Measurements from ENCODE around the gene TMEM163. TPM values are rescaled to one million over a fixed set of nuclear protein-coding genes. Genes with fewer than 3 reads are reported as not detected.

The TMEM163 gene
- total and polyA plus RNA-seq, 8 donors: 3.9 to 48.4 (median 14.0) TPM

GRCh38 chr2:134461511-134461910 lies 257.3 kb downstream of the TMEM163 start:
- H3K9me3 ChIP-seq: no peaks in the 10 kb centered on the region
- DNase-seq: peak in 1 of 4 donors; percentile 40
- H3K27ac ChIP-seq: no peak overlapping the region
- peak; percentile 45 for ATAC-seq
- H3K27me3 ChIP-seq: no peaks in the 10 kb centered on the region
- H3K4me1 ChIP-seq: peaks cover 0 to 7% of the 10 kb centered on the region in 2 donors
- H3K36me3 ChIP-seq: no peaks in the 10 kb centered on the region
- no peak for TF ChIP-seq CTCF (IDR thresholded peaks at IDR 0.05)
- H3K4me3 ChIP-seq: no peak overlapping the region
- intact Hi-C loops (cut with DNase I): no loop called here

- TF ChIP-seq CTCF (IDR thresholded peaks at IDR 0.05): peak; percentile 33 to 41
- intact Hi-C loops (cut with DNase I): no loop called here
- Histone ChIP-seq H3K27ac (no peak overlapping the region), H3K36me3 (peaks cover 0 to 7% of the 10 kb centered on the region in 2 donors), H3K27me3 (no peaks in the 10 kb centered on the region), H3K9me3 (no peaks in the 10 kb centered on the region), H3K4me1 (peaks cover 0 to 7% of the 10 kb centered on the region in 2 donors), H3K4me3 (no peak overlapping the region)
- DNase-seq (peak in 2 of 4 donors; percentile 48 to 57), ATAC-seq (peak; percentile 49)
These were observed 258.2 kb downstream of the TMEM163 start for GRCh38 chr2:134460583-134460998.

DNA sequence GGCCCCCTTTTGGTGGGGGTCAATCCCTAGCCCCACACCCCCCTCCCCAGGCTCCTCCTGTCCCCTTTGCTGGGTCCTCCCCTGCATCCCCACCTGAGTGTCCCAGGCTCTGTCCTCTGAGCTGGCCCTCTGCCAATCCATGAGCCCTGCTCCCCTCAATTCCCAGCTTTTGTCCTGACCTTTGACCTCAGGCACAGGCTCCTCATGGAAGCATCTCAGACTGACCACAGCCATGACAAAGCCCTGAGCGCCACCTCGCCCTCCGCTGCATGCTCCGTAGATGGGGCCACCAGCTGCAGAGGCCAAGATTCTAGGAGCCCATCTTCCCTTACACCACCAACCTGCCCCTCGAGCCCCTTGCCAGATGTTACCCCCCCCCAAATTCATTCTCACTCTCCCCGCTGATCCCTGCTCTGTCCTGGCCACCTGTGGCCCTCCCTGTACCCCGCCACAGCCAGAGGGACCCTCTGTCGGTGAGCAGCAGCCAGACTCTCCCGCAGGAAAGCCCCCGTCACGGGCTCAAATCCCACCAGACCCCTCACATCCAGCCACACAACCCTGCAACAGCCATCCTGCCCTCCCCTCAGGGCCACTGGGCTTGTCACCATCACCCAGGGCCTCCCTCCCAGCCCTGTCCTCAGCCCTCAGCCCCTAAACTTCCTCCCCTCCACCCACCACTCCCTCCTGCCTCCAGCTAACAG lies 258.9 kb downstream of the TMEM163 start:
- H3K27me3 ChIP-seq: no peaks in the 10 kb centered on the region
- no peaks in the 10 kb centered on the region for H3K9me3 ChIP-seq
- intact Hi-C loops (cut with DNase I): no loop called here
- H3K36me3 ChIP-seq: peaks cover 0 to 14% of the 10 kb centered on the region in 2 donors
- DNase-seq: no peak
- H3K4me3 ChIP-seq: no peak overlapping the region
- TF ChIP-seq CTCF (IDR thresholded peaks at IDR 0.05): no peak
- no peak overlapping the region for H3K27ac ChIP-seq
- peaks cover 0 to 7% of the 10 kb centered on the region in 2 donors for H3K4me1 ChIP-seq
- no peak for ATAC-seq

- DNase-seq: no peak
- Histone ChIP-seq H3K27ac (no peak overlapping the region), H3K4me3 (no peak overlapping the region), H3K27me3 (no peaks in the 10 kb centered on the region), H3K9me3 (no peaks in the 10 kb centered on the region), H3K4me1 (peaks cover 0 to 7% of the 10 kb centered on the region in 2 donors), H3K36me3 (peaks cover 0 to 23% of the 10 kb centered on the region in 2 donors)
- intact Hi-C loops (cut with DNase I): no loop called here
- no peak for ATAC-seq
- TF ChIP-seq CTCF (IDR thresholded peaks at IDR 0.05): no peak
These were observed 259.9 kb downstream of the TMEM163 start for GRCh38 chr2:134458950-134459349.

DNA sequence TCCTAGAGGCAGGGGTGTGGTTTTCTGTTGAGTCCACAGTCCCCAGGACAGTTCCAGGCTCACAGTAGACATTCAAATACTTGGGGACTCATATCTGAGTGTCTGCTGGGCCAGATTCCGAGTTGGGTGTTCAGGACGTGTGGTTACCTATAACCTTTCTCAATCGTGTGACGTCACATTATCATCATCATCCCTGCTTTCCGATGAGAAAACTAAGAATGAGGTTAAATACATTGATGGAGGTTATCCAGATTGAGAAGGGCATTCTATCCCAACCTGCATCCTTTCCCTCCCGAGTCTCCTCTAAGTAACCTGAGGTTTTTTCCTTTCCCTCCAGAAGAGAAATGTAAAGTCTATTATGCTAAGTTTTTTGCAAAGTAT lies 260.3 kb downstream of the TMEM163 start:
- Histone ChIP-seq H3K4me3 (no peak overlapping the region), H3K9me3 (no peaks in the 10 kb centered on the region), H3K36me3 (peaks cover 0 to 27% of the 10 kb centered on the region in 2 donors), H3K4me1 (peaks cover 0 to 7% of the 10 kb centered on the region in 2 donors), H3K27me3 (no peaks in the 10 kb centered on the region), H3K27ac (no peak overlapping the region)
- DNase-seq (no peak), ATAC-seq (no peak)
- intact Hi-C loops (cut with DNase I): no loop called here
- no peak for TF ChIP-seq CTCF (IDR thresholded peaks at IDR 0.05)

All from left lung (tissue), 10 donors.